Activated CD4-positive, alpha-beta memory T cell treated with anti-CD3 and anti-CD28 coated beads for 36 hours (primary cell): ENCODE measurements around the gene RTN4IP1. TPM values are rescaled to one million over a fixed set of nuclear protein-coding genes. Genes with fewer than 3 reads are reported as not detected.

Experiments used
- total RNA-seq, 2 experiments: library from RNA; stranded (reverse); gene quantifications; one replicate each; pipeline ENCODE4 v1.2.3, GENCODE V29; 2021

RTN4IP1 gene
- total RNA-seq, 2 experiments from 2014 or later: 8.0 to 8.5 TPM

Other genes with a start within 250 kb of the RTN4IP1 start
- gene QRSL1, start 80 bp upstream of the RTN4IP1 start, total RNA-seq: 10 to 100 TPM; 13.2 to 13.9 TPM